GM12892 (cell line): ENCODE results near the gene EML4.
"Not testable (repeated sequence)": the region's sequence is repeated elsewhere in the genome, so short reads cannot be mapped to it uniquely, and the experiment has no call there.

Source experiments
- DNase-seq: peaks from one replicate; pipeline ENCODE4 v3.0.0; 2011; ENCODE audit not compliant: insufficient read length
- FAIRE-seq: peaks from 2 replicates; lab custom pipeline; 2011; peaks lifted over from hg19 to GRCh38; lab: Jason Lieb, UNC
- POLR2A ChIP-seq: IDR thresholded peaks from 2 replicates; pipeline ENCODE4 v1.6.1; 2011; ENCODE audit warnings: low read depth, low read length, control low read depth
- POLR2AphosphoS5 ChIP-seq: IDR thresholded peaks from 2 replicates; pipeline ENCODE4 v1.6.1; 2011; ENCODE audit warnings: low read depth, low read length, control low read depth
- TAF1 ChIP-seq: IDR thresholded peaks from 2 replicates; pipeline ENCODE4 v1.6.1; 2011; ENCODE audit warnings: low read depth, mild to moderate bottlenecking, control low read depth, low read length, borderline replicate concordance

EML4 gene

GRCh38 chr2:42250925-42251324 lies 81.8 kb downstream of the EML4 start:
- DNase-seq, result no peak
- no peak for FAIRE-seq
- TF ChIP-seq POLR2A (no peak), TAF1 (no peak), POLR2AphosphoS5 (no peak)

DNA sequence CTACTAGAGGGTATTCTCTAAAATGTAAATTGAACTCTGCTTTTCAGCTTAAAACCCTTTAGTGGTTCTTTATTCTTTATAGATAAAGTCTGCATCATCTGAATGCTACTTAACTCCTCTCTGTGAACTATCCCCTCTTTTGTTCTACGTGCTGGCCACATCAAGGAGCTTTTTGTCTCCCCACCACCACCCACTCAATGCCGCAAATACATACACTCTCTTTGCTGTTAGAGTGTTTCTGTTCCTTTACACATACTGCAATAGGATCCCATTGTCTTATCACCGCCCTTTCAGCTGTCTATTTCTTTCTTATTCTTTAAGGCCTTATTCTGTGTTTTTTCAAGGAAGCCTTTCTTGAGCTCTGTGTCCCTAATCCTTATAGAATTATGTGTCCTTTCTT lies 83.3 kb downstream of the EML4 start:
- TF ChIP-seq POLR2AphosphoS5, result no peak
- TF ChIP-seq POLR2A, result no peak
- TF ChIP-seq TAF1, result no peak
- DNase-seq (no peak), FAIRE-seq (no peak)

- DNase-seq (no peak), FAIRE-seq (no peak)
- no peak for TF ChIP-seq POLR2A
- TF ChIP-seq TAF1, result no peak
- TF ChIP-seq POLR2AphosphoS5, result no peak
Measured at GRCh38 chr2:42254186-42254895, 85.2 kb downstream of the EML4 start.

DNA sequence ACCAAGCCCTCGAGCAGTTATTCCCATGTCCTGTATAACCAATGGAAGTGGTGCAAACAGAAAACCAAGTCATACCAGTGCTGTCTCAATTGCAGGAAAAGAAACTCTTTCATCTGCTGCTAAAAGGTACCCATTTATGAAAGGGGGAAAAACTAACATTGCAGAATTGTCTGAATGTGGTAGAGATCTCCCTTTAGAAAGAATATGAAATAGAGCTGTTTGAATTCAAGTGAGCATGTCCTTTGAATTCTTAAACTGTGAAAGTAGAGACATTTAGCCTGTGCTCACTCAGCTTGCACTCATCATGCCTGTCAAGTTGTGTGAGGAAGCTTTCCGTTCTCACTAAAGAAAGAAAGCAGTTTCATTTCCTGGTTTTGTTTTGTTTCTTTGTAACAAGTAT lies 87.4 kb downstream of the EML4 start:
- no peak for FAIRE-seq
- TF ChIP-seq TAF1 (no peak), POLR2AphosphoS5 (no peak), POLR2A (no peak)
- peak; percentile 11 for DNase-seq

DNA sequence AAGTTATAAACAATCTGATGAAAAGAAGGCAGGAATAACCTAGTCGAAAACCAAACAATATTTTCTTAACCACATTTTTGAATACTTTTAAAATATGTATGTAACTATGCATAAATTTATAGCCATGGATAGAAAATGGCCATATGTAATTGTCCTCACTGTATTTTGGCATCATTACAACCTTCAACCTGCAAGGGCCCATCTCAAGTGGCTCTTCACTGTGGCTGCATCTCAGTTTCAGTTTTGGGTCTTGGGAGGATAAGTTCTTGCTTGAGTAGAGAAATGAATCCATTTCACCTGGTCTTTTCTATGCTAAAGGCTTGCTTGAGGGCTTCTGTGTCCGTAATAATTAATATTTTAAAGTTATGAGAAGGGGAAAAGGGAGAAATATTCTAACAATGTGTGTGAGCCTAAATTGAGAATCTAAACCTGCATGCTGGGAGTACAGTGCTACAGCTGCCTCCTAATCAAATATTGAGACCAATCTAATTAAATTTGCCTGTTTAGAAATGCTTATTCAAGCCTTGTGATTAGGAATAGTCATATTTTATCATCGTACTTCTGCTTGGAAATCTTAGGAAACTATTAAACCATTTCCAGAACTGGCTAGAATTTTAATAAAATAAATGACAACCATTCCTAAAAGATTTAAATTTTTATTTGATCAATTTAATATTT lies 92.5 kb downstream of the EML4 start:
- TF ChIP-seq POLR2A (no peak), TAF1 (no peak), POLR2AphosphoS5 (no peak)
- DNase-seq, result no peak
- FAIRE-seq, result no peak

- FAIRE-seq, result peak; percentile 30
- no peak for TF ChIP-seq POLR2AphosphoS5
- no peak for TF ChIP-seq TAF1
- TF ChIP-seq POLR2A, result no peak
- no peak for DNase-seq
Measured at GRCh38 chr2:42266236-42266635, 97.1 kb downstream of the EML4 start.

DNA sequence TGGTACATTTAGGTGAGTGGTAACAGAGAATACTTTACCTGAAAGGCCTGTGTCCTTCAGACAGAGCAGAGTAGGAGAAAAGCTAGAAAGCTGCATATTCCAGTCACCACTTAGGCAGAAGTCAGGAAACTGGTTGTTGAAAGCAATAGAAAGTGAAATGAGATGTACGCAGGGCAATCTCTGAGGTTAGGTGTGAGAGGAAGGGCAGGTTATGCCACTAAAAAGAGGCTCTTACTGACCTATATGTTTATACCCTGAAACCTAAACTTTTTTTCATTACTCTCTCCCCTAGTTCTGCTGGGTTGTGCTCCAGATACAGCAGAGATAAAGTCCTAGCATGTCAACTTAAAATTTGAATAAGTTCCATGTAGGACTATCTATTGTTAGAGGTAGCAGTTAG lies 98.4 kb downstream of the EML4 start:
- TF ChIP-seq POLR2A, result no peak
- TF ChIP-seq TAF1, result no peak
- TF ChIP-seq POLR2AphosphoS5, result no peak
- peak; percentile 50 for FAIRE-seq
- DNase-seq, result no peak

GRCh38 chr2:42268528-42269151 lies 99.5 kb downstream of the EML4 start:
- FAIRE-seq, result no peak
- DNase-seq, result no peak
- no peak for TF ChIP-seq TAF1
- TF ChIP-seq POLR2A, result no peak
- TF ChIP-seq POLR2AphosphoS5, result no peak

- DNase-seq (no peak), FAIRE-seq (no peak)
- TF ChIP-seq POLR2A (no peak), TAF1 (no peak), POLR2AphosphoS5 (no peak)
Measured at GRCh38 chr2:42270757-42271156, 101.6 kb downstream of the EML4 start.

DNA sequence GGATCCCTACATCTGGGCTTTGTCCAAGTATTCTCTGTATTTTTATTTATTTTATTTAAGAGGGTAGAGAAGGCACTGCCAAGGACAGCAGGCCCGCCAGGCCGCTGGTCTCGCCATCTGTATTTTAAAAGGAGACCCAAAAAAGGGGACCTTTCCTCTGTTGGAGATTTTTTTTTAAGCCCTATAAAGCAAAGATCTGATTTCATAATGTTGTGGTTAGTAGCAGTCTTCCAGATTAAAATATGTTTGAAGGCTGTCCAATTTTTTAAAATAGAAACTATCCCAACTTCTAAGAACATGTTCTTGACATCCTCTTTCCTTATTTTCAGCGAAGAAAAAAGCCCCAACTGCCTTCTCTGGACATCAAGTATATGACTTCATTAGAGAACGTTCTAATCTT lies 102.1 kb downstream of the EML4 start:
- DNase-seq, FAIRE-seq: not testable (repeated sequence)

DNA sequence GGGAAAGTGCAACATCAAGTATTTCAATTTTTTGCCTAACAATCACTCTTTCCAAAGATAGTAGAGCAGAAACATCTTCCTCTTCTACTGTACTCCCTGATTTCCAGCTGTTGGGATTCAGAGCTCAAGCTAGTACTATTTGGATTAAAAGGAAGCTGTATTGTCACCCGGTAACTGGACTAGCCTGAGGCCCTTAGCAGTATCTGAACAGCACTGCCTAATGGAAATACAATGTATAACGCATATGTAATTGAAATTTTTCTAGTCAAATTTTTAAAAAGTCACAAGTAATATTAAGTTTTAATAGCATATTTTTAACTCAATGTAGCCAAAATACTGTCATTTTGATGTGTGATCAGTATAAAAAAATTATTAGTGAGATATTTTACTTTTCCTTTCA lies 105.7 kb downstream of the EML4 start:
- TF ChIP-seq POLR2AphosphoS5, result no peak
- no peak for TF ChIP-seq TAF1
- no peak for TF ChIP-seq POLR2A
- FAIRE-seq, result no peak
- no peak for DNase-seq
